GM12801 (cell line): ENCODE data around the gene LMTK3.

ENCODE experiments used
- CTCF ChIP-seq: IDR thresholded peaks from one replicate; pipeline ENCODE4 v1.5.1; 2011; ENCODE audit warnings: control low read depth; ENCODE audit not compliant: insufficient read length; ENCODE audit errors: extremely low read depth

The LMTK3 gene

GRCh38 chr19:48533770-48534169 lies 22.1 kb upstream of the LMTK3 start:
- no peak for TF ChIP-seq CTCF

GRCh38 chr19:48530770-48531169 lies 19.1 kb upstream of the LMTK3 start:
- TF ChIP-seq CTCF, result no peak

GRCh38 chr19:48530066-48530720 lies 18.6 kb upstream of the LMTK3 start:
- no peak for TF ChIP-seq CTCF

GRCh38 chr19:48529156-48529555 lies 17.5 kb upstream of the LMTK3 start:
- TF ChIP-seq CTCF, result no peak

- no peak for TF ChIP-seq CTCF
These were observed 13.1 kb upstream of the LMTK3 start for GRCh38 chr19:48524732-48525131.

- no peak for TF ChIP-seq CTCF
These were observed 12.6 kb upstream of the LMTK3 start for GRCh38 chr19:48524221-48524620.

- TF ChIP-seq CTCF, result no peak
These were observed 8.5 kb upstream of the LMTK3 start for GRCh38 chr19:48520134-48520533.
